NCI-H187 (cell line): ENCODE measurements around the gene CRYAB.

Source experiments
- DNase-seq, 2 experiments: peaks; one replicate each; lab custom pipeline; 2025; lab: John Stamatoyannopoulos, UW

The CRYAB gene

GRCh38 chr11:111911563-111912401 is at the start of gene CRYAB:
Gene CRYAB, minus strand, starts transcription at chr11:111911770. Its CDS starts 46 bp downstream, at chr11:111911724.
- DNase-seq: no peak

GRCh38 chr11:111960916-111961315 is 49.3 kb upstream of the CRYAB start:
- DNase-seq: no peak

GRCh38 chr11:111957663-111958444 is 46.3 kb upstream of the CRYAB start:
- no peak for DNase-seq

GRCh38 chr11:111954154-111954553 is 42.6 kb upstream of the CRYAB start:
- no peak for DNase-seq

GRCh38 chr11:111951565-111951964 is 40.0 kb upstream of the CRYAB start:
- DNase-seq: no peak

- no peak for DNase-seq
These were observed 38.2 kb upstream of the CRYAB start for GRCh38 chr11:111949519-111950426.

- DNase-seq: no peak
These were observed 35.6 kb upstream of the CRYAB start for GRCh38 chr11:111947143-111947542.

- no peak for DNase-seq
These were observed 34.9 kb upstream of the CRYAB start for GRCh38 chr11:111946499-111946898.

GRCh38 chr11:111945198-111945597 is 33.6 kb upstream of the CRYAB start:
- DNase-seq: no peak

- no peak for DNase-seq
These were observed 33.1 kb upstream of the CRYAB start for GRCh38 chr11:111944651-111945051.

GRCh38 chr11:111944139-111944538 is 32.6 kb upstream of the CRYAB start:
- DNase-seq: no peak

GRCh38 chr11:111942829-111943228 is 31.3 kb upstream of the CRYAB start:
- DNase-seq: no peak

- DNase-seq: no peak
These were observed 30.4 kb upstream of the CRYAB start for GRCh38 chr11:111941963-111942362.

GRCh38 chr11:111939836-111940604 is 28.4 kb upstream of the CRYAB start:
- no peak for DNase-seq

GRCh38 chr11:111938687-111939160 is 27.2 kb upstream of the CRYAB start:
- DNase-seq: no peak

- no peak for DNase-seq
These were observed 26.3 kb upstream of the CRYAB start for GRCh38 chr11:111937844-111938243.

GRCh38 chr11:111937461-111937769 is 25.8 kb upstream of the CRYAB start:
- no peak for DNase-seq

GRCh38 chr11:111936040-111936540 is 24.5 kb upstream of the CRYAB start:
- DNase-seq: no peak

GRCh38 chr11:111935317-111936039 is 23.9 kb upstream of the CRYAB start:
- no peak for DNase-seq

- DNase-seq: no peak
These were observed 22.7 kb upstream of the CRYAB start for GRCh38 chr11:111934306-111934705.
